Panc1 (cell line): ENCODE measurements around the gene RAB14. TPM values are rescaled to one million over a fixed set of nuclear protein-coding genes. Genes with fewer than 3 reads are reported as not detected.

Experiments used
- ATAC-seq: fragments of 200-7000 bp; cut with Tn5 transposase; 2 replicates; pipeline ENCODE4 v1.9.1; 2020; ENCODE audit warnings: mild to moderate bottlenecking, moderate library complexity
- BruUV-seq: library from RNA; stranded (reverse); fragments of 400-500 nt; replicated peaks from 2 replicates; lab custom pipeline; 2021; lab: Mats Ljungman, UMichigan
- CTCF ChIA-PET: fragments of 300-600 bp; sonication (Branson Sonifier 250); formaldehyde crosslinking; loops from one replicate; lab custom pipeline; 2022; ENCODE audit warnings: antibody characterized with exemption; lab: Charles Lee
- POLR2A ChIA-PET: fragments of 300-600 bp; sonication (Branson Sonifier 250); formaldehyde crosslinking; loops from one replicate; lab custom pipeline; 2022; ENCODE audit warnings: antibody characterized with exemption; lab: Charles Lee
- DNase-seq: peaks from one replicate; pipeline ENCODE4 v3.0.0-alpha.2; 2010; ENCODE audit warnings: low read depth, low spot score
- H3K27ac ChIP-seq: 2 replicates; pipeline ENCODE4 v1.5.1; 2011; ENCODE audit warnings: mild to moderate bottlenecking, low read length, inconsistent platforms
- H3K27me3 ChIP-seq: fragments of 200-500 bp; sonication (Bioruptor generic); 2 replicates; pipeline ENCODE4 v1.6.0; 2014; ENCODE audit warnings: low read length, inconsistent platforms; ENCODE audit not compliant: control insufficient read depth, insufficient read depth
- H3K36me3 ChIP-seq: fragments of 200-500 bp; sonication (Bioruptor generic); 2 replicates; pipeline ENCODE4 v1.5.1; 2014; ENCODE audit warnings: inconsistent platforms, mild to moderate bottlenecking, low read length, moderate library complexity; ENCODE audit not compliant: control insufficient read depth, insufficient read depth
- H3K4me1 ChIP-seq: 2 replicates; pipeline ENCODE4 v1.5.1; 2011; ENCODE audit warnings: inconsistent platforms, mild to moderate bottlenecking, low read length, moderate library complexity; ENCODE audit not compliant: control insufficient read depth, insufficient read depth
- H3K4me3 ChIP-seq, 2 experiments: 2 replicates each; pipeline ENCODE4 v1.5.1; 2011 to 2012; ENCODE audit warnings: low read depth in 2 of 2, low read length in 2 of 2, mild to moderate bottlenecking in 2 of 2, inconsistent platforms in 1 of 2, moderate library complexity in 1 of 2
- H3K9me3 ChIP-seq: fragments of 200-500 bp; sonication (Bioruptor generic); 2 replicates; pipeline ENCODE4 v1.5.1; 2014; ENCODE audit warnings: low read depth, mild to moderate bottlenecking, inconsistent platforms, low read length, moderate library complexity; ENCODE audit not compliant: control insufficient read depth, insufficient read depth
- POLR2AphosphoS5 ChIP-seq: IDR thresholded peaks from 2 replicates; pipeline ENCODE4 v1.6.1; 2012; ENCODE audit warnings: mild to moderate bottlenecking, low read depth, low read length, moderate library complexity
- SIN3A ChIP-seq: IDR thresholded peaks from 2 replicates; pipeline ENCODE4 v1.6.1; 2012; ENCODE audit warnings: low read depth, mild to moderate bottlenecking, low read length, moderate library complexity, borderline replicate concordance; ENCODE audit not compliant: insufficient read depth
- TCF7L2 ChIP-seq: IDR thresholded peaks from 2 replicates; pipeline ENCODE4 v1.6.1; 2011; ENCODE audit warnings: mild to moderate bottlenecking, low read depth, low read length, inconsistent platforms
- in situ Hi-C: cut with HindIII; loops from 2 replicates; pipeline ENCODE4 v1.10.0; 2016; ENCODE audit warnings: low sequenced_read_pairs, low pct_unique_long_range_greater_than_20kb
- intact Hi-C: fragments of 100-400 bp; cut with micrococcal nuclease; formaldehyde crosslinking; loops from one replicate; pipeline ENCODE4 v1.10.0; 2022; ENCODE audit not compliant: unreplicated experiment
- total RNA-seq: library from RNA; stranded (reverse); gene quantifications from one replicate; pipeline ENCODE4 v1.2.1, GENCODE V29; 2021; ENCODE audit not compliant: unreplicated experiment
- TF ChIP-seq, protein P1 (sequence below): fragments of 450-650 bp; IDR thresholded peaks from 2 replicates; pipeline ENCODE4 v1.5.1; 2017; ENCODE audit warnings: mild to moderate bottlenecking
- TF ChIP-seq, protein P2 (sequence below), 2 experiments: IDR thresholded peaks; 2 replicates each; pipeline ENCODE4 v1.6.1; 2011 to 2012; ENCODE audit warnings: low read depth in 2 of 2, control low read depth in 1 of 2, low read length in 1 of 2, mild to moderate bottlenecking in 1 of 2, moderate library complexity in 1 of 2; ENCODE audit not compliant: insufficient read depth in 1 of 2

Gene RAB14
- total RNA-seq, 1 experiment from 2014 or later: 42.7 TPM

DNA sequence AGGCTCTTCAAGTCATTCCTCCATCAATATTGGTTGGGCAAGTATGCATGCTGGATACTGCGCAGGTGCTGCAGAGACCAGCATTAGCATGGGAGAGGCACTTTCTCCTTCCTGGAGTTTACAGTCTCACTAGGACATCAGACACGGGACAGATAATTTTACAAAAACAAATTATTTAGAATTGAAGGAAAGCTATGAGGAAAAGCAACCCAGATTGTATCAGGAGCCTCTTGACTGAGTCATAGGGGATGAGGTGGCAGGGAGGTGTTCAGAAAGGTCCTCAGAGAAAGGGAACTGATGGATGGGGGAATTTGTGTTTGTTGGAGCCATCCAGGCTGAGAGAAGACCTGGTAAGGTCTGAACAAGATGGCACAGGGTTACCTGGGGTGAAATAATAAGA is 24.5 kb upstream of the RAB14 start:
- Histone ChIP-seq H3K4me3 (no peak overlapping the region), H3K27me3 (no peaks in the 10 kb centered on the region), H3K36me3 (no peaks in the 10 kb centered on the region), H3K9me3 (no peaks in the 10 kb centered on the region), H3K4me1 (no peaks in the 10 kb centered on the region; the same call in 1 of the 2 replicates), H3K27ac (no peak overlapping the region)
- ATAC-seq (no peak), DNase-seq (no peak)
- CTCF ChIA-PET: no interaction called here
- in situ Hi-C loops: no loop called here
- POLR2A ChIA-PET: no interaction called here
- BruUV-seq: no TSS peak
- intact Hi-C loops: no loop called here
- TF ChIP-seq, protein P1, sequence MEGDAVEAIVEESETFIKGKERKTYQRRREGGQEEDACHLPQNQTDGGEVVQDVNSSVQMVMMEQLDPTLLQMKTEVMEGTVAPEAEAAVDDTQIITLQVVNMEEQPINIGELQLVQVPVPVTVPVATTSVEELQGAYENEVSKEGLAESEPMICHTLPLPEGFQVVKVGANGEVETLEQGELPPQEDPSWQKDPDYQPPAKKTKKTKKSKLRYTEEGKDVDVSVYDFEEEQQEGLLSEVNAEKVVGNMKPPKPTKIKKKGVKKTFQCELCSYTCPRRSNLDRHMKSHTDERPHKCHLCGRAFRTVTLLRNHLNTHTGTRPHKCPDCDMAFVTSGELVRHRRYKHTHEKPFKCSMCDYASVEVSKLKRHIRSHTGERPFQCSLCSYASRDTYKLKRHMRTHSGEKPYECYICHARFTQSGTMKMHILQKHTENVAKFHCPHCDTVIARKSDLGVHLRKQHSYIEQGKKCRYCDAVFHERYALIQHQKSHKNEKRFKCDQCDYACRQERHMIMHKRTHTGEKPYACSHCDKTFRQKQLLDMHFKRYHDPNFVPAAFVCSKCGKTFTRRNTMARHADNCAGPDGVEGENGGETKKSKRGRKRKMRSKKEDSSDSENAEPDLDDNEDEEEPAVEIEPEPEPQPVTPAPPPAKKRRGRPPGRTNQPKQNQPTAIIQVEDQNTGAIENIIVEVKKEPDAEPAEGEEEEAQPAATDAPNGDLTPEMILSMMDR: no peak
- TF ChIP-seq, protein P2, sequence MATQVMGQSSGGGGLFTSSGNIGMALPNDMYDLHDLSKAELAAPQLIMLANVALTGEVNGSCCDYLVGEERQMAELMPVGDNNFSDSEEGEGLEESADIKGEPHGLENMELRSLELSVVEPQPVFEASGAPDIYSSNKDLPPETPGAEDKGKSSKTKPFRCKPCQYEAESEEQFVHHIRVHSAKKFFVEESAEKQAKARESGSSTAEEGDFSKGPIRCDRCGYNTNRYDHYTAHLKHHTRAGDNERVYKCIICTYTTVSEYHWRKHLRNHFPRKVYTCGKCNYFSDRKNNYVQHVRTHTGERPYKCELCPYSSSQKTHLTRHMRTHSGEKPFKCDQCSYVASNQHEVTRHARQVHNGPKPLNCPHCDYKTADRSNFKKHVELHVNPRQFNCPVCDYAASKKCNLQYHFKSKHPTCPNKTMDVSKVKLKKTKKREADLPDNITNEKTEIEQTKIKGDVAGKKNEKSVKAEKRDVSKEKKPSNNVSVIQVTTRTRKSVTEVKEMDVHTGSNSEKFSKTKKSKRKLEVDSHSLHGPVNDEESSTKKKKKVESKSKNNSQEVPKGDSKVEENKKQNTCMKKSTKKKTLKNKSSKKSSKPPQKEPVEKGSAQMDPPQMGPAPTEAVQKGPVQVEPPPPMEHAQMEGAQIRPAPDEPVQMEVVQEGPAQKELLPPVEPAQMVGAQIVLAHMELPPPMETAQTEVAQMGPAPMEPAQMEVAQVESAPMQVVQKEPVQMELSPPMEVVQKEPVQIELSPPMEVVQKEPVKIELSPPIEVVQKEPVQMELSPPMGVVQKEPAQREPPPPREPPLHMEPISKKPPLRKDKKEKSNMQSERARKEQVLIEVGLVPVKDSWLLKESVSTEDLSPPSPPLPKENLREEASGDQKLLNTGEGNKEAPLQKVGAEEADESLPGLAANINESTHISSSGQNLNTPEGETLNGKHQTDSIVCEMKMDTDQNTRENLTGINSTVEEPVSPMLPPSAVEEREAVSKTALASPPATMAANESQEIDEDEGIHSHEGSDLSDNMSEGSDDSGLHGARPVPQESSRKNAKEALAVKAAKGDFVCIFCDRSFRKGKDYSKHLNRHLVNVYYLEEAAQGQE (IDR thresholded peaks at IDR 0.05; ENCODE audit: insufficient read depth in 1 of 2, low read depth in 2 of 2, low read length in 1 of 2): no peak
- TF ChIP-seq POLR2AphosphoS5 (no peak), TCF7L2 (no peak), SIN3A (no peak)

DNA sequence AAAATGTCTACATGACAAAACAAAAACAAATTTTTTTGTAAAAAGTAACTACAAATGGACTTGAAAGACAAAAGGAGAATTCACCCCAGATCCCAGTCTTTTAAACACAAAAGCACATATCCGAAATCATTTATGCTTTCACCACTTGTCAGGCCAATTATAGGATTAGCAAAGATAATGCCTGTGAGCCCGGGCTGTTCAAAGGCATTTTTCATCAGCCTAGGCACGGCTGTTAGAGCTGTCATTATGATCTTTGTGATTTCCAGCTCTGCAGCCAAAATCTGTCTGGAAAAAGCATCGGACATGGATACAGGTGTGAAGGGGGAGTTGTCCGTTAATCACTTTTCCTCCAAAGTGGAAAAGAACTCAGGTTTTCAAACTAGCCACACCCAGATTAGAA is 23.6 kb upstream of the RAB14 start:
- intact Hi-C loops (no loop called here), in situ Hi-C loops (no loop called here)
- Histone ChIP-seq H3K36me3 (no peaks in the 10 kb centered on the region), H3K27me3 (no peaks in the 10 kb centered on the region), H3K4me3 (no peak overlapping the region), H3K4me1 (no peaks in the 10 kb centered on the region; the same call in 1 of the 2 replicates), H3K27ac (no peak overlapping the region), H3K9me3 (no peaks in the 10 kb centered on the region)
- ATAC-seq (no peak), DNase-seq (no peak)
- TF ChIP-seq SIN3A (no peak), TCF7L2 (no peak), POLR2AphosphoS5 (no peak)
- TF ChIP-seq, protein P1: no peak
- TF ChIP-seq, protein P2 (IDR thresholded peaks at IDR 0.05; ENCODE audit: insufficient read depth in 1 of 2, low read depth in 2 of 2, low read length in 1 of 2): no peak
- BruUV-seq: no TSS peak
- CTCF ChIA-PET: no interaction called here
- POLR2A ChIA-PET: interaction anchor here (0.6 kb wide), 1 partner anchor 201 kb away, joined by 8 read pairs; no protein-coding TSS in a partner anchor
